Measurements from ENCODE around the gene CFAP99. TPM values are rescaled to one million over a fixed set of nuclear protein-coding genes. Genes with fewer than 3 reads are reported as not detected.

CFAP99 gene
- total RNA-seq, 1 donor from 2014 or later: not detected

DNA sequence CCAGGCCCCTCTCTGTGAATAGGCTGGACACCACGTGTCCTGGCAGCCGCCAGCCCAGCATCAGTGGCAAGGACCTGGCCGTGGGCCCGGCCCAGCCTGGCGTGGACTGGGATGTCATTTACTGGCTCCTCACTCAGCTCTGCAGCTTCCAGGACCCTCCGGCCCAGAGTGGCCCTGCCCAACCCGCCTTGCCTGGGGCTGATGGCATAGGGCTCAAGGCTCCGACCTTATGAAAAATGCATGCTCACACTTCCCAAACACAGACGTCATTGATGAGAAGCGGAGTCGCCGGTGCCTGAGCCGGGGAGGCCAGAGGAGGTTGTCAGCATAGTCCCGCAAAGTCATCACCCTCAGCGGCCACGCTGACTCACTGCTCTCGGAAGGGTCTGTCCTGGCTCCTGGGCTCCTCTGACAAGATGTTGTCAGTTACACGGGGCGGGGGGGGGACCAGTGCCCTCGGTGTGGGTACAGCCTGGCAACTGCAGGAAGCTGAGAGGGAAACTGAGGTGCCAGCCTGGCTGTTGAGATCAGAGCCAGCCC is 14.3 kb downstream of the CFAP99 start:
- Mint-ChIP-seq H3K36me3 (ENCODE audit: low read depth) (peaks cover 3% of the 10 kb centered on the region), H3K27ac (ENCODE audit: unreplicated experiment) (no peak overlapping the region), H3K9me3 (ENCODE audit: low read depth) (no peaks in the 10 kb centered on the region), H3K4me3 (ENCODE audit: unreplicated experiment) (no peak overlapping the region), H3K4me1 (ENCODE audit: low read depth) (peaks cover 4% of the 10 kb centered on the region), H3K27me3 (ENCODE audit: low read depth) (peaks cover 12% of the 10 kb centered on the region)
- no peak for DNase-seq (ENCODE audit: low spot score)
- TF ChIP-seq, protein P1, sequence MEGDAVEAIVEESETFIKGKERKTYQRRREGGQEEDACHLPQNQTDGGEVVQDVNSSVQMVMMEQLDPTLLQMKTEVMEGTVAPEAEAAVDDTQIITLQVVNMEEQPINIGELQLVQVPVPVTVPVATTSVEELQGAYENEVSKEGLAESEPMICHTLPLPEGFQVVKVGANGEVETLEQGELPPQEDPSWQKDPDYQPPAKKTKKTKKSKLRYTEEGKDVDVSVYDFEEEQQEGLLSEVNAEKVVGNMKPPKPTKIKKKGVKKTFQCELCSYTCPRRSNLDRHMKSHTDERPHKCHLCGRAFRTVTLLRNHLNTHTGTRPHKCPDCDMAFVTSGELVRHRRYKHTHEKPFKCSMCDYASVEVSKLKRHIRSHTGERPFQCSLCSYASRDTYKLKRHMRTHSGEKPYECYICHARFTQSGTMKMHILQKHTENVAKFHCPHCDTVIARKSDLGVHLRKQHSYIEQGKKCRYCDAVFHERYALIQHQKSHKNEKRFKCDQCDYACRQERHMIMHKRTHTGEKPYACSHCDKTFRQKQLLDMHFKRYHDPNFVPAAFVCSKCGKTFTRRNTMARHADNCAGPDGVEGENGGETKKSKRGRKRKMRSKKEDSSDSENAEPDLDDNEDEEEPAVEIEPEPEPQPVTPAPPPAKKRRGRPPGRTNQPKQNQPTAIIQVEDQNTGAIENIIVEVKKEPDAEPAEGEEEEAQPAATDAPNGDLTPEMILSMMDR (IDR thresholded peaks at IDR 0.05): no peak

DNA sequence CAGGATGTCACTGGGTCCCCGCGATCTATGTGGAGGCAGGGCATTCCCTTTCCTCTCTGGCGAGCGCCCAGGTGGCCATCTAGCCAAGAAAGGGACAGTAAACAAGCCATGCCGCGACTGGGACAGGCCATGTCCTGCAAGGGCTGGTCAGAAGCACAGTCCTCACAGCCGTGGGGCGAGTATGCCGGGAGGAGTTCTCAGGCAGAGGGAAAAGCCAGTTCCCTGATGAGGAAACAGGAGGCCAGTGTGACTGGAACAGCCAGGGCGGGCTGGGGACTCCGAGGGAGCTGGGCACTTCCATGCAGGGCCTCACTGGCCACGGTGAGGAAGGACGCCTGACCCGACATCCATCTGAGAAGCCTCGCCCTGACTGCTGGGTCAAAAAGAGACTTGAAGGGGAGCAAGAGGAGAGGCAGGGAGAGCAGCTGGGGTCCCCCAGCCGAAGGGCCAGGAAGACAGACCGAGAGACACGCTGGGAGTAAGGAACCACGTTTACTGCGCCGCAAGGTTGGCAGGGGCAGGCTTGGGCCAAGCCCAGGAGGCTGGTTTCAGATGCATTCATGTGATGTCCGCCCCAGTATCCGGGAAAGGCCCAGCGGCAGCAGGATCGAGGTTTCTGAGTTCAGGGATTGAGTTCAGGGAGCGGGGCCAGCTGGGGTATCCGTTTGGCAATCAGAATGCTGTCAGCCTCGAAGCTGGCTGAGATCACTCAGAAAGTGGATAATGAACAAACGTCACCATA is 15.0 kb downstream of the CFAP99 start:
- peak; percentile 86 for DNase-seq (ENCODE audit: low spot score)
- Mint-ChIP-seq H3K27ac (ENCODE audit: unreplicated experiment) (no peak overlapping the region), H3K4me3 (ENCODE audit: unreplicated experiment) (no peak overlapping the region), H3K9me3 (ENCODE audit: low read depth) (no peaks in the 10 kb centered on the region), H3K36me3 (ENCODE audit: low read depth) (peaks cover 1% of the 10 kb centered on the region), H3K4me1 (ENCODE audit: low read depth) (peaks cover 4% of the 10 kb centered on the region), H3K27me3 (ENCODE audit: low read depth) (peaks cover 9% of the 10 kb centered on the region)
- TF ChIP-seq, protein P1 (IDR thresholded peaks at IDR 0.05): no peak

DNA sequence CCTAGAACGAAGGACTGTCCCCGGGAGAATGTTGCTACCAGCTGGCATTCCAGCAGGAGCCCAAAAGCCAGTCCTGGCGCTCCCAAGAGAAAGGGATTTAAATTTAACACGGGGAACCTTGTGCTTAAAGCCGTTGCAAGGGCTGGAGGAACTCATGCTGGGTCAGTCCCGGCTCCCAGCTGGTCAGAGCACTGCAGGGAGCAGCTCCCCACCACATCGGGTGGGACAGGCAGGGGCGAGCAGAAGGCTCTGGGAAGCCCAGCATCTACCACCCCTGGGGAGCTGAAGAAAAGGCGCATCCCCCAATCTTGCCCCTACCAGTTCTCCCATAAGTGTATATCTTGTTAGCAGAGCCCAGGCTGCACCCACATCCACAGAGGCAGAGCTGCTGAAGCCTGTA is 15.7 kb downstream of the CFAP99 start:
- TF ChIP-seq, protein P1 (IDR thresholded peaks at IDR 0.05): no peak
- peaks cover 4% of the 10 kb centered on the region for H3K4me1 Mint-ChIP-seq (ENCODE audit: low read depth)
- no peak overlapping the region for H3K27ac Mint-ChIP-seq (ENCODE audit: unreplicated experiment)
- H3K9me3 Mint-ChIP-seq (ENCODE audit: low read depth): no peaks in the 10 kb centered on the region
- DNase-seq (ENCODE audit: low spot score): no peak
- peaks cover 6% of the 10 kb centered on the region for H3K27me3 Mint-ChIP-seq (ENCODE audit: low read depth)
- no peaks in the 10 kb centered on the region for H3K36me3 Mint-ChIP-seq (ENCODE audit: low read depth)
- H3K4me3 Mint-ChIP-seq (ENCODE audit: unreplicated experiment): no peak overlapping the region

DNA sequence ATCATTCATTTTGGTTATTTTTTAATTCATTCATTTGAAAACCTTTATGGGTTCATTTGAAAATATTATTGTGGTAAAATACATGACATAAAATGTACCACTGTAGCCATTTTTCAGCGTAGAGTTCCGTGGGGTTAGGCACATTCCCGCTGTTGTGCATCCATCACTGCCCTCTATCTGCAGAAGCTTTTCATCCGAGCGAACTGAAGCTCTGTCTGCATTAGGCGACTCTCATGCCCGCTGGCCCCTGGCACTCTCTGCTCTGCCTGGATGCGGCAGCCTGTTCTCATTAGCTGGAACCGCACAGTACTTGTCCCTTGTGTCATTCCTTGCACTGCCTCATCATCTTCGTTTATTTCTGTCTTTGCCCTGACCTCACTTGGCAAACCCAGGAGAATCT is 17.5 kb downstream of the CFAP99 start:
- Mint-ChIP-seq H3K4me3 (ENCODE audit: unreplicated experiment) (no peak overlapping the region), H3K27ac (ENCODE audit: unreplicated experiment) (no peak overlapping the region), H3K36me3 (ENCODE audit: low read depth) (no peaks in the 10 kb centered on the region), H3K27me3 (ENCODE audit: low read depth) (peaks cover 6% of the 10 kb centered on the region), H3K4me1 (ENCODE audit: low read depth) (peaks cover 4% of the 10 kb centered on the region), H3K9me3 (ENCODE audit: low read depth) (no peaks in the 10 kb centered on the region)
- DNase-seq (ENCODE audit: low spot score): no peak
- TF ChIP-seq, protein P1 (IDR thresholded peaks at IDR 0.05): peak; percentile 54

DNA sequence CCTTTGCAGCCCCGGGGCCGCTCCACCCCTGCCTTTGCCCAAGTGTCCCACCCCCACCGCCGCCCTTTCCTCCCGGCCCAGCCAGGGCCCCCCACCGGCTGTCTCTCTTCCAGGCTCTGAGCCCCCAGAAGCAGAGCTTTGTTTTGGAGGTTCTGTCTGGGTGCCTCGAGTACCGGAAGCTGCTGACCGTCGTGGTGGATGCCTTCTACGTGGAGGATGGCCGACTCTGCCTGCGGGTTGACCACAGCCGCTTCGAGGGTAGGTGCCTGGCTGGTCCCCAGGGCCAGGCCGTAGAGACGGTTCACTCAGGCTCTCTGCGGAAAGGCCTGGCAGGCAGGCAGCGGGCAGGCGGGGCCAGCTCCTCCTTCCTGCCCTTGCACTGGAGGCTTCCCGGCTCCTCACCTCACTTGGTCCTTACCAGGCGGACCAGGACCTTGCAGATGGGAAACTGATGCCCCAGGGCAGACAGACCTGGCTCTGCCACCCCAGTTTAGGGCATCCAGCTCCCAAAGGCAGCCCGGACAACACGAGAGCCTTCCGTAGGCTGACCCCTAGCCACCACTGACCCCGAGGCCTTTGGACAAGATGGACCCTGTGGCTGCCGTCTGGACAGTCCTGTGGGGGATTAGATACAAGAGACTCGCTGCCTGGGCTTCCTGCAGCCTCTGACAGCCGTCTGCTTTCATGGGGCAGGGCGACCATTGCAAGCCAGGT is 18.2 kb downstream of the CFAP99 start:
- H3K9me3 Mint-ChIP-seq (ENCODE audit: low read depth): no peaks in the 10 kb centered on the region
- H3K4me1 Mint-ChIP-seq (ENCODE audit: low read depth): peaks cover 4% of the 10 kb centered on the region
- H3K27me3 Mint-ChIP-seq (ENCODE audit: low read depth): peaks cover 6% of the 10 kb centered on the region
- H3K36me3 Mint-ChIP-seq (ENCODE audit: low read depth): no peaks in the 10 kb centered on the region
- DNase-seq (ENCODE audit: low spot score): no peak
- H3K27ac Mint-ChIP-seq (ENCODE audit: unreplicated experiment): no peak overlapping the region
- no peak overlapping the region for H3K4me3 Mint-ChIP-seq (ENCODE audit: unreplicated experiment)
- TF ChIP-seq, protein P1 (IDR thresholded peaks at IDR 0.05): no peak
